Measurements from ENCODE around the gene FBXO36. TPM values are rescaled to one million over a fixed set of nuclear protein-coding genes. Genes with fewer than 3 reads are reported as not detected.
"Not testable (repeated sequence)": the region's sequence is repeated elsewhere in the genome, so short reads cannot be mapped to it uniquely, and the experiment has no call there.

FBXO36 gene
- total RNA-seq, 2 experiments from 2014 or later: 1.0 to 1.1 TPM

GRCh38 chr2:229917793-229918192 lies 4.5 kb upstream of the FBXO36 start:
- H3K27me3 Mint-ChIP-seq (ENCODE audit: low read depth): no peaks in the 10 kb centered on the region
- H3K36me3 Mint-ChIP-seq (ENCODE audit: low read depth): peaks cover 53% of the 10 kb centered on the region
- H3K4me1 Mint-ChIP-seq (ENCODE audit: low read depth): peaks cover 48% of the 10 kb centered on the region
- ChIA-PET CTCF (no interaction called here), POLR2A (no interaction called here)
- no peak for DNase-seq
- H3K27ac Mint-ChIP-seq: no peak overlapping the region
- no peak overlapping the region for H3K4me3 Mint-ChIP-seq
- ATAC-seq: no peak
- no peaks in the 10 kb centered on the region for H3K9me3 Mint-ChIP-seq (ENCODE audit: insufficient read depth)

DNA sequence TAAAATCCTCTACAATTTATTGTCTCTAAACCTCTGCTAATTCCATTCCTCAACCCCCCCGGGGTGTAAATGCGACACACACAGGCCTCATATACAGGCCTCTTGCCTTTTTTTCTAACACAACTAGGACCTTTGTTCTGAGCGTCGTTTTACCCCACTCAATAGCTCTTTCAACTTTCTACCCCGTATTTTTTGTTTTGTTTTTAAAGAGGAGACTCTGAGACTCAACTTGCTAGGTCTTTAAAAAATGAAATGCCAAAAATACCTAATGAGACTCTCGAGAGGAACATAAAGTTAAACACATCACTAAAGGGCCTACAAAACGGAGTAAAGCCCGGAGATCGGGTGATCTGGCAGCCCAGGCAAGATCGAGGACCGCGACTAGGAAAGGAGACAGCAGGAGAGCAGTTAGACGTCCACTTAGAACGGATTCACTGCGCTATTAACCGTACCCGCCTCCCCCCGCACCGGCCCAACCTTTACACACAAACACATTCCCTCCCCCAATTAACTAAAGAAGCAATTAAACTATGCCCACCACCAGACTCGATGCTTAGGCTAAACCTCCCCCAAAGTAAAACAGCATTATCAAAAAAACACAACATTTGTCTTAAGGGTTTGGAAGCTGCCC lies 2.2 kb upstream of the FBXO36 start:
- H3K4me1 Mint-ChIP-seq (ENCODE audit: low read depth): peaks cover 48% of the 10 kb centered on the region
- H3K27ac Mint-ChIP-seq: peak overlapping the region; percentile 97
- no peaks in the 10 kb centered on the region for H3K27me3 Mint-ChIP-seq (ENCODE audit: low read depth)
- ChIA-PET CTCF (interaction anchor here (1.0 to 1.9 kb wide), 3 partner anchors 9 to 119 kb away, joined by 3 to 10 read pairs (median 5); no protein-coding TSS in a partner anchor), POLR2A (interaction anchor here (0.8 to 1.4 kb wide), 2 partner anchors 9 to 83 kb away, joined by 3 to 5 read pairs; no protein-coding TSS in a partner anchor)
- H3K4me3 Mint-ChIP-seq: peak overlapping the region; percentile 99
- DNase-seq (peak; percentile 55), ATAC-seq (no peak)
- H3K36me3 Mint-ChIP-seq (ENCODE audit: low read depth): peaks cover 42% of the 10 kb centered on the region
- H3K9me3 Mint-ChIP-seq (ENCODE audit: insufficient read depth): no peaks in the 10 kb centered on the region

GRCh38 chr2:229921101-229921891 lies 1.0 kb upstream of the FBXO36 start:
- peak overlapping the region; percentile 99 for H3K4me3 Mint-ChIP-seq
- H3K27me3 Mint-ChIP-seq (ENCODE audit: low read depth): no peaks in the 10 kb centered on the region
- H3K27ac Mint-ChIP-seq: peak overlapping the region; percentile 99
- H3K4me1 Mint-ChIP-seq (ENCODE audit: low read depth): peaks cover 53% of the 10 kb centered on the region
- DNase-seq: peak; percentile 77
- ChIA-PET POLR2A (interaction anchor here (0.6 to 1.5 kb wide), 8 partner anchors 64 to 901 kb away, joined by 3 to 5 read pairs (median 4); no protein-coding TSS in a partner anchor), CTCF (interaction anchor here (0.6 to 1.9 kb wide), 4 partner anchors 10 to 141 kb away, joined by 3 to 10 read pairs (median 4); no protein-coding TSS in a partner anchor)
- peak; percentile 31 for ATAC-seq
- no peaks in the 10 kb centered on the region for H3K9me3 Mint-ChIP-seq (ENCODE audit: insufficient read depth)
- H3K36me3 Mint-ChIP-seq (ENCODE audit: low read depth): peaks cover 40% of the 10 kb centered on the region

DNA sequence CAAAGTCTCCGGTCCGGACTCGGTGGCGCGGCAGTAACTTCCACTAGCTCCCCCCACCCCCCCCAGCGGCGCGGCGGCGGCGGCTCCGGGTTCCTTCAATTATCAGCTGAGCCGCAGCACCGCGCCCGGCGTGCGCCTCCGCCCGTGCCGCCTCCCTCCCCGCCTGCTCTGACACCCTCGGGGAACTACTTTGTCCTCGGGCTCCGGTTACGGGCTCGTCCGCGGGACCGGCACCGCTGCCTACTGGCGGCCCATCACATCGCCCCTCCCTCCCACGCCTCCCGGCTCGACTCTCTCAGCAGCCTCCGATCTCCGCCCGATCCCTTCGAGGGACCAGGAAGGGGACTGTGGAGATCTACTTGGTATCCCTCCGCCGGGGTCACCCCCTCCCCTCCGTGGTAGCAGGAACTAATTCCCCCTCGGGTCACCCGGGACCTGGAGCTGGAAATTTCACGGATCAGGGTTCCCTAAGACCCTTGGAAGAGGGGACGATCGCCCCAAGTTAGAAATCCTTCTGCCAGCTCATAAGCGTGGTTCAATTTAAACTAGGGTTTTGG lies 333 bp upstream of the FBXO36 start, which contains the start of gene TRIP12:
Gene TRIP12, minus strand, starts transcription at position 118 of the 557 bp plus-strand sequence. CDS start 41,930 bp downstream, outside the sequence.
- Mint-ChIP-seq H3K9me3 (ENCODE audit: insufficient read depth) (no peaks in the 10 kb centered on the region), H3K4me3 (peak within 1 kb of the TSS; percentile 99), H3K27me3 (ENCODE audit: low read depth) (no peaks in the 10 kb centered on the region), H3K27ac (peak within 1 kb of the TSS; percentile 99), H3K4me1 (ENCODE audit: low read depth) (peaks cover 54% of the 10 kb centered on the region), H3K36me3 (ENCODE audit: low read depth) (peaks cover 38% of the 10 kb centered on the region)
- POLR2A ChIA-PET: interaction anchor here (0.6 to 1.5 kb wide), 8 partner anchors 65 to 681 kb away, joined by 3 to 5 read pairs (median 4); no protein-coding TSS in a partner anchor
- ATAC-seq (peak; percentile 82), DNase-seq (peak; percentile 90)
- CTCF ChIA-PET: interaction anchor here (0.6 to 1.9 kb wide), 4 partner anchors 11 to 142 kb away, joined by 3 to 10 read pairs (median 4); no protein-coding TSS in a partner anchor

DNA sequence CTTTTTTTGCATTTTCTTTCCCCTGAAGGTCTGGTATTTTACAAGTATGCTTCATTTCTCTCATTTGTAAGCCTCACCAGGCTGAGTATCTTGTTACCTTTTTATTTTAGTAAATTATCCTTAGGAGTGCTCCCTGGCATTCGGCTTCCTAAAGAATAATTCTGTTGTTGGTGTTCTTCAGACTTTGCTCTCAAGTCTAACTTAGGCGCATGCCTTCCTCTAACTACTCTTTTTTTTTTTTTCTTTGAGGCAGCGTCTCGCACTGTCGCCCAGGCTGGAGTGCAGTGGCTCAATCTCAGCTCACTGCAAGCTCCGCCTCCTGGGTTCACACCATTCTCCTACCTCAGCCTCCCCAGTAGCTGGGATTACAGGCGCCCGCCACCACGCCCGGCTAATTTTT lies 2.2 kb downstream of the FBXO36 start:
- ATAC-seq; H3K9me3 Mint-ChIP-seq (ENCODE audit: insufficient read depth); DNase-seq; CTCF ChIA-PET; H3K27ac Mint-ChIP-seq; H3K27me3 Mint-ChIP-seq (ENCODE audit: low read depth); H3K4me3 Mint-ChIP-seq; POLR2A ChIA-PET: not testable (repeated sequence)
- Mint-ChIP-seq H3K36me3 (ENCODE audit: low read depth) (peaks cover 21% of the 10 kb centered on the region), H3K4me1 (ENCODE audit: low read depth) (peaks cover 45% of the 10 kb centered on the region)

DNA sequence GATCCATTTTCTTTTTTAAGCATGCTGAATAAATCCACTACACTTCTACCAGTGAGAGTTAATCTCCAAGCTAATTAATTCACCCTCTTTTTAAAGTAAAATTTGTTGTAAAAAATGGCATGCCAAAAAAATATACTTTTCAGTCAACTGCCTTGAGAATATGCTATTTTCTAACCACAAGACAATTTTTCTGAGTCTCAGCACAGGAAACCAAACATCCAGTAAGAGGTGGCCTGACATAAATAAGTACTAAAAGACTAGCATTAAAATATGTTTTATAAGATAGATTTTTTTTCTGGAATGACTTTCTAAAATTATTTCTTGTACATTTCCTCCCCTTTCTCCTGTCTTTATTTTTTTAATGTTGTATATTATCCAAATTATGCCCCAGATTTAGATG lies 2.9 kb downstream of the FBXO36 start:
- H3K4me3 Mint-ChIP-seq: no peak overlapping the region

DNA sequence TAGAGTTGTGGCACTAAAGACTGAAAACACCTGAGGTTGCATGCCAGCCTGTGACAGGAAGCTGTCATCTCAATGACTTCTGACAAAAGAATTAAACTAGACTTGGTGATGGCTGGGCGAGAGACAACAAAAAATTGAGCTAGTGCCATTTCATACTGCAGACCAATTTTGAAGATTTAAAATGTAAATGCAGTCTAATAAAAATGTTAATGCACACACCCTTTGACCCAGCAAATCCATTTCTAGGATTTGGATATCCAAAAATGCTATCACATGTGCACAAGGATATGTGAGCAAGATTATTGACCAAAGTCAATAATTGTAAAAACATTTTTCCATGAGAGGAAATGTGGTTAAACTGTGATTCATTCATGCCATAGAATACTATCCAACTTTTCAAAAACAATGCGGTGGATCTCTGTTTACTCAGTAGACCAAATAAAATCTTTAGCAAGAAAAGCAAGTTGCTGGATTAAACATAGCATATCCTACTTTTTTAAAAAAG lies 5.6 kb downstream of the FBXO36 start:
- DNase-seq: no peak
- no peak overlapping the region for H3K27ac Mint-ChIP-seq
- H3K4me1 Mint-ChIP-seq (ENCODE audit: low read depth): peaks cover 33% of the 10 kb centered on the region
- no peaks in the 10 kb centered on the region for H3K27me3 Mint-ChIP-seq (ENCODE audit: low read depth)
- no peaks in the 10 kb centered on the region for H3K36me3 Mint-ChIP-seq (ENCODE audit: low read depth)
- ATAC-seq: no peak
- CTCF ChIA-PET: interaction anchor here (0.7 to 1.2 kb wide), 2 partner anchors 16 to 127 kb away, joined by 3 to 5 read pairs; no protein-coding TSS in a partner anchor
- no peaks in the 10 kb centered on the region for H3K9me3 Mint-ChIP-seq (ENCODE audit: insufficient read depth)
- POLR2A ChIA-PET: no interaction called here
- H3K4me3 Mint-ChIP-seq: no peak overlapping the region

More for the DNA sequence above, 2.9 kb downstream of the FBXO36 start:
- POLR2A ChIA-PET: no interaction called here
- no peak overlapping the region for H3K27ac Mint-ChIP-seq
- CTCF ChIA-PET: no interaction called here
- H3K4me1 Mint-ChIP-seq (ENCODE audit: low read depth): peaks cover 39% of the 10 kb centered on the region
- H3K27me3 Mint-ChIP-seq (ENCODE audit: low read depth): no peaks in the 10 kb centered on the region
- no peak for DNase-seq
- ATAC-seq: no peak
- peaks cover 15% of the 10 kb centered on the region for H3K36me3 Mint-ChIP-seq (ENCODE audit: low read depth)
- H3K9me3 Mint-ChIP-seq (ENCODE audit: insufficient read depth): no peaks in the 10 kb centered on the region

GRCh38 chr2:229930656-229931055 lies 8.4 kb downstream of the FBXO36 start:
- CTCF ChIA-PET: no interaction called here
- peaks cover 16% of the 10 kb centered on the region for H3K4me1 Mint-ChIP-seq (ENCODE audit: low read depth)
- POLR2A ChIA-PET: no interaction called here
- ATAC-seq (no peak), DNase-seq (no peak)
- H3K36me3 Mint-ChIP-seq (ENCODE audit: low read depth): no peaks in the 10 kb centered on the region
- no peak overlapping the region for H3K27ac Mint-ChIP-seq
- no peak overlapping the region for H3K4me3 Mint-ChIP-seq
- H3K9me3 Mint-ChIP-seq (ENCODE audit: insufficient read depth): no peaks in the 10 kb centered on the region
- H3K27me3 Mint-ChIP-seq (ENCODE audit: low read depth): no peaks in the 10 kb centered on the region

DNA sequence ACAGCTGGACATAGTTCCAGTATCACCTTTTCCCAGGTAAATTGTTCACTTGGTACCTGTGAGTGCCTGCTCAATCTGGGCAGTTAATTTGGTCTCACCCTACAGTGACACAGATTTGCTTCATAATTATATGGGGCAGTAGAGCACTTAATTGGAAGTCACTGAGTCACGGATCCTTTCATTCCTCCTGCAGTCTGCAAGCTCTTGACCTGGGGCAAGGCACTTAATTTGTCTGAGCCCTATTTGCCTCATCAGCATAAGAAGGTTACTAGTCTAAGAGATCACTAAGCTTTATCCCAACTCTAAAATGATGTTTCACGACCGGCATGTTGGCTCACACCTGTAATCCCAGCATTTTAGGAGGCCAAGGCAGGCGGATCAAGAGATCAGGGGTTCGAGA lies 8.9 kb downstream of the FBXO36 start:
- no peak overlapping the region for H3K4me3 Mint-ChIP-seq
- no peaks in the 10 kb centered on the region for H3K9me3 Mint-ChIP-seq (ENCODE audit: insufficient read depth)
- no peak for ATAC-seq
- DNase-seq: no peak
- POLR2A ChIA-PET: no interaction called here
- CTCF ChIA-PET: no interaction called here
- no peaks in the 10 kb centered on the region for H3K36me3 Mint-ChIP-seq (ENCODE audit: low read depth)
- H3K27me3 Mint-ChIP-seq (ENCODE audit: low read depth): no peaks in the 10 kb centered on the region
- H3K27ac Mint-ChIP-seq: no peak overlapping the region
- H3K4me1 Mint-ChIP-seq (ENCODE audit: low read depth): peaks cover 15% of the 10 kb centered on the region

DNA sequence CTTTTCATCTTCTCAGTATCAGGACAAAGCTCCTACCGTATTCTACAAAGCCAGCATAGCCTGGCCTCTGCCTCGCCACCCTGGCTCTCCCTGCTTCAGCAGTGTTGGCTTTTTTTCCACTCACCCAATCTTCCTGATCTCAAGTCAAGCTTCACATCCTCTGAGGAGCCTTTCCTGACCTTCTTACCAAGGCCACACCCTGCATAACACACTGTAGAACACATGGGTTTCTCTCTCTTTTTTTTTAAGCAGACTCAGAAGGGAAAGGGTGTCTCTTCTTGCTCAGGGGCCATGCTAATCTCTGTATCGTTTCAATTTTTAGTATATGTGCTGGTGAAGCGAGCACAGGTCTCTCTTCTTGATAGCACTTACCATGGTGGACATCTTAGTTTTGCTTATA lies 15.2 kb downstream of the FBXO36 start:
- CTCF ChIA-PET: no interaction called here
- Mint-ChIP-seq H3K4me1 (ENCODE audit: low read depth) (no peaks in the 10 kb centered on the region), H3K36me3 (ENCODE audit: low read depth) (no peaks in the 10 kb centered on the region), H3K9me3 (ENCODE audit: insufficient read depth) (no peaks in the 10 kb centered on the region), H3K27ac (no peak overlapping the region), H3K4me3 (no peak overlapping the region), H3K27me3 (ENCODE audit: low read depth) (no peaks in the 10 kb centered on the region)
- DNase-seq (no peak), ATAC-seq (no peak)
- POLR2A ChIA-PET: no interaction called here

DNA sequence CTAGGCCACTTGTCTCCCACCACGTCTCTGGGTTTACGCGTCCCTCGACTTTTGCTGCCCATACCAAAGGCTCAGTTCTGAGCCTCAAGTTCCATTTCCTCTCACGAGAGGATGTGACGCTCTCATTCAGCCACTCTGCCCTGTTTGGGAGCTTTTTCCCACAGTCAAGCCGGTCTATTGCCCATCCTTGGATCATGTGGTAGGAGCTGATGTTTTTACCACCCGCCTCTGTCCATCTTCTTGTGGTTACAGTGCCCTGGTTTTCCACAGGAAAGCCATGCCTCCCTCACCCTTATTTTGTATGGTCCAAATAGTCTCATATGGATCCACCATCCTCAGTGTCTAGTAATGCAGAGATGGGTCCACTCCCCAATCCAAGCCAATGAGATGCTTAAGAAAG lies 20.4 kb downstream of the FBXO36 start:
- CTCF ChIA-PET: no interaction called here
- H3K27ac Mint-ChIP-seq: no peak overlapping the region

More for the DNA sequence above, 20.4 kb downstream of the FBXO36 start:
- Mint-ChIP-seq H3K4me3 (no peak overlapping the region), H3K4me1 (ENCODE audit: low read depth) (peaks cover 6% of the 10 kb centered on the region), H3K27me3 (ENCODE audit: low read depth) (no peaks in the 10 kb centered on the region), H3K36me3 (ENCODE audit: low read depth) (no peaks in the 10 kb centered on the region), H3K9me3 (ENCODE audit: insufficient read depth) (no peaks in the 10 kb centered on the region)
- ATAC-seq (no peak), DNase-seq (no peak)
- POLR2A ChIA-PET: no interaction called here
